Thyroid gland (tissue), 4 donors: ENCODE measurements around the gene TLR7. TPM values are rescaled to one million over a fixed set of nuclear protein-coding genes. Genes with fewer than 3 reads are reported as not detected.

Experiments
- DNase-seq, 2 donors: peaks; one replicate each; pipeline ENCODE4 v3.0.0-alpha.2; 2019
- H3K27ac ChIP-seq, 3 donors: fragments of 200-600 bp; sonication (generic); 1 replicate in 2 of 3; 2 replicates in 1 of 3; pipeline ENCODE4 v1.5.1; 2016 to 2019; ENCODE audit warnings: mild to moderate bottlenecking in 1 of 3, moderate library complexity in 1 of 3
- H3K27me3 ChIP-seq: fragments of 200-600 bp; sonication (generic); one replicate; pipeline ENCODE4 v1.5.1; 2019
- H3K36me3 ChIP-seq, 2 donors: fragments of 200-600 bp; sonication (generic); one replicate each; pipeline ENCODE4 v1.5.1; 2016 to 2019
- H3K4me1 ChIP-seq, 2 donors: fragments of 200-600 bp; sonication (generic); one replicate each; pipeline ENCODE4 v1.5.1; 2017 to 2019
- H3K4me3 ChIP-seq, 3 donors: fragments of 200-600 bp; sonication (generic); replicated peaks in 1 of 3; 1 replicate in 2 of 3; 2 replicates in 1 of 3; pipeline ENCODE4 v1.5.1; 2016; ENCODE audit warnings: mild to moderate bottlenecking in 1 of 3
- H3K9me3 ChIP-seq: fragments of 200-600 bp; sonication (generic); one replicate; pipeline ENCODE4 v1.5.1; 2017
- POLR2A ChIP-seq, 2 donors: fragments of 450-650 bp; IDR thresholded peaks; one replicate each; pipeline ENCODE4 v1.6.1; 2017; ENCODE audit warnings: antibody characterized with exemption in 2 of 2, mild to moderate bottlenecking in 2 of 2, moderate library complexity in 1 of 2
- WGBS, 2 donors: methylation state at CpG; one replicate each; pipeline ENCODE4 v1.1.5; 2017; 5-methylcytosine and 5-hydroxymethylcytosine counted together
- intact Hi-C: fragments of 100-400 bp; cut with DNase I; formaldehyde crosslinking; loops from one replicate; pipeline ENCODE4 v1.15.1; 2023
- total RNA-seq, 4 donors: library from RNA; depleted of rRNA; stranded (reverse); fragments of >200 nt; gene quantifications; one replicate each; pipeline ENCODE4 v1.2.3, GENCODE V29; 2016
- TF ChIP-seq, protein P1 (sequence below), 6 experiments: fragments of 200-600 bp in 3 of 6; fragments of 450-650 bp in 3 of 6; sonication (generic) in 3 of 6; IDR thresholded peaks; one replicate each; pipeline ENCODE4 v1.5.1; 2016 to 2019; ENCODE audit warnings: antibody characterized with exemption in 6 of 6, mild to moderate bottlenecking in 2 of 6, inconsistent platforms in 1 of 6, moderate library complexity in 1 of 6

TLR7 gene
- total RNA-seq, 4 donors from 2014 or later = 0.54 to 0.67 (median 0.60) TPM

DNA sequence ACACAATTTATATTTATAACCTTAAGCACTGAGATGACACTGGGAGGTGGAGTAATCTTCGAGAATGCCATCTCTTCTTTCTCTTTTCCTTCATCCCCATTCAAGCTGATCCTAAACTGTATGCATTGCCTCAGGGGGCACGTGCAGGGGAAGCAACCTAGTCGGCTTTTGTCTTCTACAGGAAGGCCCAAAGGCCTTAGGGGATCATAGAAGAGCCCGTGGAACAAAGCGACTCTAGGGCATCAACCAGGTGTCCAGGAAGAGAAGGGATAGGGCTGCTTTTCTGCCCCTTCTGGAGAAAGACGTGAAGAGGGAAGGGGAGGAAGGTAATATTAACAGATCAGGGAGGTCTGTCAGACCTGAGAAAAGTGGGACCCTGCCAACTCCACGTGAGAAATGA lies 32.6 kb downstream of the TLR7 start:
- TF ChIP-seq POLR2A (IDR thresholded peaks at IDR 0.05) = no peak
- TF ChIP-seq, protein P1, sequence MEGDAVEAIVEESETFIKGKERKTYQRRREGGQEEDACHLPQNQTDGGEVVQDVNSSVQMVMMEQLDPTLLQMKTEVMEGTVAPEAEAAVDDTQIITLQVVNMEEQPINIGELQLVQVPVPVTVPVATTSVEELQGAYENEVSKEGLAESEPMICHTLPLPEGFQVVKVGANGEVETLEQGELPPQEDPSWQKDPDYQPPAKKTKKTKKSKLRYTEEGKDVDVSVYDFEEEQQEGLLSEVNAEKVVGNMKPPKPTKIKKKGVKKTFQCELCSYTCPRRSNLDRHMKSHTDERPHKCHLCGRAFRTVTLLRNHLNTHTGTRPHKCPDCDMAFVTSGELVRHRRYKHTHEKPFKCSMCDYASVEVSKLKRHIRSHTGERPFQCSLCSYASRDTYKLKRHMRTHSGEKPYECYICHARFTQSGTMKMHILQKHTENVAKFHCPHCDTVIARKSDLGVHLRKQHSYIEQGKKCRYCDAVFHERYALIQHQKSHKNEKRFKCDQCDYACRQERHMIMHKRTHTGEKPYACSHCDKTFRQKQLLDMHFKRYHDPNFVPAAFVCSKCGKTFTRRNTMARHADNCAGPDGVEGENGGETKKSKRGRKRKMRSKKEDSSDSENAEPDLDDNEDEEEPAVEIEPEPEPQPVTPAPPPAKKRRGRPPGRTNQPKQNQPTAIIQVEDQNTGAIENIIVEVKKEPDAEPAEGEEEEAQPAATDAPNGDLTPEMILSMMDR (IDR thresholded peaks at IDR 0.05) = no peak
- H3K4me1 ChIP-seq = no peaks in the 10 kb centered on the region
- DNase-seq = no peak
- no peak overlapping the region for H3K4me3 ChIP-seq
- intact Hi-C loops = no loop called here
- H3K9me3 ChIP-seq = no peaks in the 10 kb centered on the region
- no peaks in the 10 kb centered on the region for H3K27me3 ChIP-seq
- no peaks in the 10 kb centered on the region for H3K36me3 ChIP-seq
- WGBS, 2 donors = 59 to 68% methylated on average over 7 of the region's 7 CpGs
- H3K27ac ChIP-seq = no peak overlapping the region

DNA sequence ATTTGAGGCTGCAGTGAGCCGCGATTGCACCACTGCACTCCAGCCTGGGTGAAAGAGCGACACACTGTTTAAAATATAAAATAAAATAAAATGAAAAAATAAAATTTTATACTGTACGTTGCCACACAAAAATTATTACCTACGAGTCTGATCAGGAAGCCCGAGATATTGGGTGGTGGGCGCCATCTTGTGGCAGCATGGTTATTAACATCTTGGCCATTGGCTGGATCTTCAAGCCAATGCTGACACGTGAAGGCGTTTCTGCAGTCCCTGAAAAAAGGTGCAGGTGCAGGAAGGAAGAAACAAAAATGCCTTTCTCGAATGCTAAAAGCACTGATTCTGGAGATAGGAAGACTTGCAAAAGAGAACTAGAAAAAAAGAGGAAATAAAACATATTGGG lies 34.6 kb downstream of the TLR7 start:
- Histone ChIP-seq H3K27ac (no peak overlapping the region), H3K9me3 (no peaks in the 10 kb centered on the region), H3K36me3 (no peaks in the 10 kb centered on the region), H3K27me3 (no peaks in the 10 kb centered on the region), H3K4me3 (no peak overlapping the region), H3K4me1 (no peaks in the 10 kb centered on the region)
- WGBS, 2 donors = 12 to 19% methylated on average over 10 of the region's 10 CpGs
- intact Hi-C loops = no loop called here
- TF ChIP-seq, protein P1 (IDR thresholded peaks at IDR 0.05) = peak in 4 of 6 experiments; percentile 35 to 53 (median 41)
- no peak for TF ChIP-seq POLR2A (IDR thresholded peaks at IDR 0.05)
- DNase-seq = peak; percentile 46 to 56

DNA sequence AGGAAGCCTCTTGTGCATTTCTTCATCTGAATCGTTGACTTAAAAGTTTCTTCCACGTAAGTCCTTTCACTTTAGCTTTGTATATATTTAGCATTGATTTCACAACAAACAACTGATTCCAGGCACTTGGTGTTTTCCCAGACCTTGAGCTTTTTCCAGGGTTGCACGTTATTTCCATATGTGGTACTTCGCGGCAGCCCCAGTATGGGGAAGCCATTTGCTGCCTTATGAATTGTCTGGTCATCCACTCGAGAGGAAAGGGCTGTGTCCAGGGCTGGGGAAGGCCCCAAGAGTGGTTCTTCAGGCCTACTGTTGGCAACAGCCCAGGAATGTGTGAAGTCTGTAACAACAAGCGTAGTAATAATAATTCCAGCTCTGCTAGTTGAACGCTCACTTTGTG lies 36.8 kb downstream of the TLR7 start:
- H3K27ac ChIP-seq = no peak overlapping the region
- peak; percentile 62 for DNase-seq

DNA sequence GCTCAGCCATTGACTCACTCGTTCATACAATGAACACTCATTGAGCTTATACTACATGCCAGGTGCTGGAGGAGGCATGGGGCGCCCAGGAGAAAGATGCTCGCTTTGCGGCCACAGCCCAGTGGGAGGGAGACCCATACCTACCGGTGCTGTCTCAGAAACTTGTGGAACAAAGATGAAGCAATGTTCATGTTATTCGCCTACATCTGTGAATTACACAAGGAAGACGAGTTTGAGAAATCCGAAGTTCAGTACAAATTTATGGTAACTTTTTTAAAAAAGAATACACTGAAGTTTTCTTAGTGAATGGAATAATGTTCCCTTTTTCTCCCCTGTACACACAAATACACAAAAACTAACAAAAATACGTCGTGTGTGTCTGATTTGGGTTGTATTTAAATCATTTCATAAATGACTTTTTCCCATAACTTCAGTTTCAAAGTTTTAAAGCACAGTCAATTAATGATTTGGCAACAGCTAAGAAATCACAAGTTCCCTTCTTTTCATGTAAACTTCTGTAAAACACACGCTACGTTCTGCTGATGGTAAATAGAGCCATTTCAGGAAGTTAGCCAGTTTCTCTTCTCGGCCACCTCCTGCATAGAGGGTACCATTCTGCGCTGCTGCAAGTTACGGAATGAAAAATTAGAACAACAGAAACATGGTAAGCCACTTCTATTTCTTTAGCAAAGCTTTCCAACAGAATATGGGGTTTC lies 39.3 kb downstream of the TLR7 start, which contains the start of gene TLR8:
TSS of gene TLR8 (plus strand) at position 575 of the 716 bp plus-strand sequence. CDS start at position 662, 87 bp downstream.
- 95 to 96% methylated on average over 15 of the region's 15 CpGs for WGBS, 2 donors
- H3K27me3 ChIP-seq = no peaks in the 10 kb centered on the region
- intact Hi-C loops = no loop called here
- TF ChIP-seq, protein P1 (IDR thresholded peaks at IDR 0.05) = no peak
- no peak for TF ChIP-seq POLR2A (IDR thresholded peaks at IDR 0.05)
- DNase-seq = no peak
- H3K9me3 ChIP-seq = no peaks in the 10 kb centered on the region
- no peaks in the 10 kb centered on the region for H3K4me1 ChIP-seq
- H3K4me3 ChIP-seq = no peak within 1 kb of the TSS
- no peak within 1 kb of the TSS for H3K27ac ChIP-seq
- H3K36me3 ChIP-seq = no peaks in the 10 kb centered on the region

More for the DNA sequence above, 36.8 kb downstream of the TLR7 start:
- no peak for TF ChIP-seq POLR2A (IDR thresholded peaks at IDR 0.05)
- TF ChIP-seq, protein P1 (IDR thresholded peaks at IDR 0.05) = no peak
- Histone ChIP-seq H3K36me3 (no peaks in the 10 kb centered on the region), H3K4me1 (no peaks in the 10 kb centered on the region), H3K9me3 (no peaks in the 10 kb centered on the region), H3K27me3 (no peaks in the 10 kb centered on the region), H3K4me3 (no peak overlapping the region)
- intact Hi-C loops = no loop called here
- 13 to 29% methylated on average over 8 of the region's 8 CpGs for WGBS, 2 donors

DNA sequence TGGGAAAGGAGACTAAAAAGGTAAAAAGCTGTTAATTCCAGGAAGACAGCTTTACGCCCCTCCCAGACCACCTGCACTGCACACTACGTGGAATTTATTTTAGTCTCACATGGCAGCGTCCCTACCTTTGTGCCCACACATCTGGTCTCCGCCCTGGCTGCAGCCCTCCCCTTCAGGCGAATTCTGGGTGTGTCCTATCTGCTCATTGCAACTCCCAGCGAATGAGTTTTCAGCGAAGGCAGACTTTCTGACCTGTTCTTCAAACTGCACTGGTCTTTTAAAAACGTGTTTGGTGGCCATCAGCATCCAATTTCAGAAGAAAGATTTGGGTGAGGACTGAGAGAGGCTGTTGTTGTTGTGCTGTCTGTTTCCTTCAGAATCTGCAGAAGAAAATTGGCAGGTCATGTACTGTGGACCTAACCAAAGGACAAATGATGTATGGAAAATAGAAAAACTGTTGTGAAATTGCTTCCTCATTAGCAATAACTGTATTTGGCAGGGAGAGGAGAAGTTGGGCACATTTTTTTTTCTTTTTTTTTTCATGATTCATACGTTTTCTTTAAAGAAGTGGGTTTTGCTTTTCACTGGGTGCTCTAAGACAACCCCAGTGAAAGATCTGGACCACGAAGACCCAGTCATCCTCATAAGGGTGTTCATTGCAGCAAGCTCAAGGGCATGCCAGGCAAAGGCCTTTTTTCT lies 43.7 kb downstream of the TLR7 start:
- no peak for DNase-seq
- Histone ChIP-seq H3K27me3 (no peaks in the 10 kb centered on the region), H3K4me1 (no peaks in the 10 kb centered on the region), H3K27ac (no peak overlapping the region), H3K4me3 (no peak overlapping the region), H3K36me3 (no peaks in the 10 kb centered on the region), H3K9me3 (no peaks in the 10 kb centered on the region)
- TF ChIP-seq POLR2A (IDR thresholded peaks at IDR 0.05) = no peak
- TF ChIP-seq, protein P1 (IDR thresholded peaks at IDR 0.05) = no peak
- 70 to 71% methylated on average over 9 to 10 of the region's 10 CpGs for WGBS, 2 donors
- intact Hi-C loops = no loop called here
